Esophagus muscularis mucosa (tissue), 4 donors: ENCODE measurements around the gene GYPC.

ENCODE experiments used
- CTCF ChIP-seq, 3 experiments: fragments of 200-600 bp in 2 of 3; fragments of 450-650 bp in 1 of 3; sonication (generic) in 2 of 3; IDR thresholded peaks; one replicate each; pipeline ENCODE4 v1.5.1; 2017 to 2019; ENCODE audit warnings: antibody characterized with exemption in 3 of 3, mild to moderate bottlenecking in 2 of 3, moderate library complexity in 1 of 3
- EP300 ChIP-seq: sonication (generic); formaldehyde crosslinking; IDR thresholded peaks from one replicate; pipeline ENCODE4 v1.6.1; 2017; ENCODE audit warnings: antibody characterized with exemption
- POLR2A ChIP-seq: fragments of 450-650 bp; IDR thresholded peaks from one replicate; pipeline ENCODE4 v1.6.1; 2017; ENCODE audit warnings: antibody characterized with exemption, moderate library complexity, mild to moderate bottlenecking, low read depth
- POLR2AphosphoS5 ChIP-seq, 2 donors: sonication (generic); formaldehyde crosslinking; IDR thresholded peaks; one replicate each; pipeline ENCODE4 v1.6.1; 2017; ENCODE audit warnings: antibody characterized with exemption in 2 of 2

GRCh38 chr2:126649101-126649500 lies 6.9 kb upstream of the GYPC start:
- TF ChIP-seq POLR2A, result no peak
- no peak for TF ChIP-seq CTCF (IDR thresholded peaks at IDR 0.05)
- TF ChIP-seq EP300, result no peak
- no peak for TF ChIP-seq POLR2AphosphoS5 (IDR thresholded peaks at IDR 0.05)
